DND-41 (cell line): ENCODE results near the gene PRTN3.

Experiments used
- CTCF ChIP-seq: IDR thresholded peaks from 2 replicates; pipeline ENCODE4 v1.5.1; 2012; ENCODE audit warnings: borderline replicate concordance, low read length, moderate library complexity, mild to moderate bottlenecking; ENCODE audit not compliant: poor library complexity, severe bottlenecking; ENCODE audit errors: extremely low read depth
- EZH2 ChIP-seq: IDR thresholded peaks from 3 replicates; pipeline ENCODE4 v1.6.1; 2012; ENCODE audit warnings: borderline replicate concordance, low read depth, mild to moderate bottlenecking, moderate library complexity, low read length, inconsistent platforms; ENCODE audit not compliant: severe bottlenecking

GRCh38 chr19:862581-863314 lies 21.9 kb downstream of the PRTN3 start:
- TF ChIP-seq CTCF = no peak
- TF ChIP-seq EZH2 = no peak
